Inflammatory macrophage (primary cell): ENCODE results near the gene GAB4.
"Not testable (repeated sequence)": the region's sequence is repeated elsewhere in the genome, so short reads cannot be mapped to it uniquely, and the experiment has no call there.

ENCODE experiments used
- DNase-seq, 2 donors: peaks; one replicate each; pipeline ENCODE4 v3.0.0-alpha.2; 2020 to 2022

GAB4 gene

GRCh38 chr22:16958475-16958874 is 49.5 kb downstream of the GAB4 start:
- DNase-seq = no peak

- no peak for DNase-seq
These were observed 50.2 kb downstream of the GAB4 start for GRCh38 chr22:16957781-16958180.

GRCh38 chr22:16956290-16956689 is 51.7 kb downstream of the GAB4 start:
- DNase-seq = peak; percentile 43 to 58

GRCh38 chr22:16955678-16956210 is 52.3 kb downstream of the GAB4 start:
- DNase-seq = peak; percentile 49 to 60

- DNase-seq = no peak
These were observed 52.9 kb downstream of the GAB4 start for GRCh38 chr22:16955081-16955480.

- no peak for DNase-seq
These were observed 54.0 kb downstream of the GAB4 start for GRCh38 chr22:16954060-16954403.

GRCh38 chr22:16953206-16954059 is 54.6 kb downstream of the GAB4 start:
- no peak for DNase-seq

GRCh38 chr22:16949561-16949960 is 58.5 kb downstream of the GAB4 start:
- no peak for DNase-seq

- no peak for DNase-seq
These were observed 70.2 kb downstream of the GAB4 start for GRCh38 chr22:16937811-16938210.

- not testable (repeated sequence) for DNase-seq
These were observed 70.8 kb downstream of the GAB4 start for GRCh38 chr22:16937209-16937608.

GRCh38 chr22:16936625-16937024 is 71.4 kb downstream of the GAB4 start:
- no peak for DNase-seq

GRCh38 chr22:16935209-16935608 is 72.8 kb downstream of the GAB4 start:
- DNase-seq = no peak

GRCh38 chr22:16933291-16934282 is 74.4 kb downstream of the GAB4 start:
- DNase-seq = no peak

- no peak for DNase-seq
These were observed 75.4 kb downstream of the GAB4 start for GRCh38 chr22:16932577-16932976.

- no peak for DNase-seq
These were observed 82.5 kb downstream of the GAB4 start for GRCh38 chr22:16925407-16925966.

- DNase-seq = no peak
These were observed 85.3 kb downstream of the GAB4 start for GRCh38 chr22:16922706-16923105.

- no peak for DNase-seq
These were observed 85.9 kb downstream of the GAB4 start for GRCh38 chr22:16922076-16922475.

GRCh38 chr22:16917144-16918003 is 90.6 kb downstream of the GAB4 start:
- peak; percentile 58 to 73 for DNase-seq

- no peak for DNase-seq
These were observed 92.3 kb downstream of the GAB4 start for GRCh38 chr22:16915701-16916100.

- DNase-seq = not testable (repeated sequence)
These were observed 93.1 kb downstream of the GAB4 start for GRCh38 chr22:16914911-16915310.

- no peak for DNase-seq
These were observed 94.0 kb downstream of the GAB4 start for GRCh38 chr22:16914006-16914405.

GRCh38 chr22:16912281-16912680 is 95.7 kb downstream of the GAB4 start:
- DNase-seq = no peak
